HCT116 (cell line): Measurements from ENCODE around the gene KYNU.
"Not testable (repeated sequence)": the region's sequence is repeated elsewhere in the genome, so short reads cannot be mapped to it uniquely, and the experiment has no call there.

ENCODE experiments used
- CTCF ChIP-seq, 3 experiments: fragments of 200-600 bp in 1 of 3; sonication (generic) in 1 of 3; IDR thresholded peaks in 2 of 3; conservative IDR thresholded peaks in 1 of 3; 2 replicates each; pipeline ENCODE4 v1.5.1; 2012 to 2017; ENCODE audit warnings: low read depth in 2 of 3, low read length in 2 of 3, antibody characterized with exemption in 1 of 3, borderline replicate concordance in 1 of 3, control low read depth in 1 of 3, mild to moderate bottlenecking in 1 of 3, mixed read lengths in 1 of 3, mixed run types in 1 of 3, moderate library complexity in 1 of 3; ENCODE audit not compliant: insufficient read depth in 1 of 3
- ELF1 ChIP-seq: IDR thresholded peaks from 2 replicates; pipeline ENCODE4 v1.6.1; 2012; ENCODE audit warnings: low read depth, borderline replicate concordance
- EZH2 ChIP-seq: fragments of 200-600 bp; sonication (generic); IDR thresholded peaks from 2 replicates; pipeline ENCODE4 v1.6.1; 2017; ENCODE audit warnings: antibody characterized with exemption, mixed run types
- EZH2phosphoT487 ChIP-seq: fragments of 200-600 bp; IDR thresholded peaks from 2 replicates; pipeline ENCODE4 v1.6.1; 2018; ENCODE audit warnings: antibody characterized with exemption, borderline replicate concordance
- MAX ChIP-seq: IDR thresholded peaks from 2 replicates; pipeline ENCODE4 v1.6.1; 2012
- POLR2A ChIP-seq: IDR thresholded peaks from 2 replicates; pipeline ENCODE4 v1.7.0; 2011; ENCODE audit warnings: borderline replicate concordance; ENCODE audit not compliant: insufficient read depth, insufficient read length; ENCODE audit errors: extremely low read depth
- SIN3A ChIP-seq: IDR thresholded peaks from 2 replicates; pipeline ENCODE4 v1.6.1; 2012; ENCODE audit warnings: low read depth
- SP1 ChIP-seq: IDR thresholded peaks from 2 replicates; pipeline ENCODE4 v1.6.1; 2012; ENCODE audit warnings: low read depth
- SRF ChIP-seq: IDR thresholded peaks from 2 replicates; pipeline ENCODE4 v1.6.1; 2012; ENCODE audit warnings: low read depth
- ZNF274 ChIP-seq: fragments of 200-500 bp; sonication (Bioruptor generic); IDR thresholded peaks from 2 replicates; pipeline ENCODE4 v1.6.1; 2014; ENCODE audit warnings: mild to moderate bottlenecking, low read depth, low read length, inconsistent platforms
- TF ChIP-seq, protein P1 (sequence below): IDR thresholded peaks from 2 replicates; pipeline ENCODE4 v1.6.1; 2012
- TF ChIP-seq, protein P2 (sequence below): IDR thresholded peaks from 2 replicates; pipeline ENCODE4 v1.6.1; 2012; ENCODE audit warnings: low read depth

- not testable (repeated sequence) for TF ChIP-seq CTCF (IDR thresholded peaks at IDR 0.05 in 2 of 3, conservative IDR thresholded peaks at IDR 0.05 in 1 of 3; ENCODE audit: borderline replicate concordance in 1 of 3, insufficient read depth in 1 of 3, low read depth in 2 of 3, low read length in 2 of 3); POLR2A; SRF; ZNF274; MAX; EZH2; EZH2phosphoT487; ELF1; SP1; SIN3A
- TF ChIP-seq, protein P1, sequence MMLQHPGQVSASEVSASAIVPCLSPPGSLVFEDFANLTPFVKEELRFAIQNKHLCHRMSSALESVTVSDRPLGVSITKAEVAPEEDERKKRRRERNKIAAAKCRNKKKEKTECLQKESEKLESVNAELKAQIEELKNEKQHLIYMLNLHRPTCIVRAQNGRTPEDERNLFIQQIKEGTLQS: not testable (repeated sequence)
- TF ChIP-seq, protein P2, sequence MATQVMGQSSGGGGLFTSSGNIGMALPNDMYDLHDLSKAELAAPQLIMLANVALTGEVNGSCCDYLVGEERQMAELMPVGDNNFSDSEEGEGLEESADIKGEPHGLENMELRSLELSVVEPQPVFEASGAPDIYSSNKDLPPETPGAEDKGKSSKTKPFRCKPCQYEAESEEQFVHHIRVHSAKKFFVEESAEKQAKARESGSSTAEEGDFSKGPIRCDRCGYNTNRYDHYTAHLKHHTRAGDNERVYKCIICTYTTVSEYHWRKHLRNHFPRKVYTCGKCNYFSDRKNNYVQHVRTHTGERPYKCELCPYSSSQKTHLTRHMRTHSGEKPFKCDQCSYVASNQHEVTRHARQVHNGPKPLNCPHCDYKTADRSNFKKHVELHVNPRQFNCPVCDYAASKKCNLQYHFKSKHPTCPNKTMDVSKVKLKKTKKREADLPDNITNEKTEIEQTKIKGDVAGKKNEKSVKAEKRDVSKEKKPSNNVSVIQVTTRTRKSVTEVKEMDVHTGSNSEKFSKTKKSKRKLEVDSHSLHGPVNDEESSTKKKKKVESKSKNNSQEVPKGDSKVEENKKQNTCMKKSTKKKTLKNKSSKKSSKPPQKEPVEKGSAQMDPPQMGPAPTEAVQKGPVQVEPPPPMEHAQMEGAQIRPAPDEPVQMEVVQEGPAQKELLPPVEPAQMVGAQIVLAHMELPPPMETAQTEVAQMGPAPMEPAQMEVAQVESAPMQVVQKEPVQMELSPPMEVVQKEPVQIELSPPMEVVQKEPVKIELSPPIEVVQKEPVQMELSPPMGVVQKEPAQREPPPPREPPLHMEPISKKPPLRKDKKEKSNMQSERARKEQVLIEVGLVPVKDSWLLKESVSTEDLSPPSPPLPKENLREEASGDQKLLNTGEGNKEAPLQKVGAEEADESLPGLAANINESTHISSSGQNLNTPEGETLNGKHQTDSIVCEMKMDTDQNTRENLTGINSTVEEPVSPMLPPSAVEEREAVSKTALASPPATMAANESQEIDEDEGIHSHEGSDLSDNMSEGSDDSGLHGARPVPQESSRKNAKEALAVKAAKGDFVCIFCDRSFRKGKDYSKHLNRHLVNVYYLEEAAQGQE: not testable (repeated sequence)
Observed at GRCh38 chr2:142950323-142950722, 72.9 kb downstream of the KYNU start.
